Adrenal gland (tissue), 12 donors: ENCODE results near the gene TBXA2R. TPM values are rescaled to one million over a fixed set of nuclear protein-coding genes. Genes with fewer than 3 reads are reported as not detected.

Source experiments
- DNase-seq, 7 donors: peaks; one replicate each; pipeline ENCODE4 v3.0.0-alpha.2; 2019 to 2020
- H3K27ac ChIP-seq, 5 donors: fragments of 200-600 bp; sonication (generic) in 4 of 5; 1 replicate in 3 of 5; 2 replicates in 2 of 5; pipeline versions ENCODE4 v1.5.1 to v1.8.0; 2016 to 2020; ENCODE audit warnings: mild to moderate bottlenecking in 1 of 5
- H3K27me3 ChIP-seq: fragments of 200-600 bp; 2 replicates; pipeline ENCODE4 v1.8.0; 2021
- H3K36me3 ChIP-seq, 2 donors: fragments of 200-600 bp; replicated peaks in 1 of 2; 1 replicate in 1 of 2; 2 replicates in 1 of 2; pipeline versions ENCODE4 v1.5.1 to v1.8.0; 2018 to 2022
- H3K4me1 ChIP-seq, 2 donors: fragments of 200-600 bp; replicated peaks in 1 of 2; 1 replicate in 1 of 2; 2 replicates in 1 of 2; pipeline versions ENCODE4 v1.5.1 to v1.8.0; 2018 to 2021
- H3K4me3 ChIP-seq, 4 donors: fragments of 200-600 bp; sonication (generic) in 3 of 4; one replicate each; pipeline ENCODE4 v1.5.1; 2016 to 2018
- H3K9me3 ChIP-seq, 3 donors: fragments of 200-600 bp; sonication (generic) in 1 of 3; replicated peaks in 1 of 3; 1 replicate in 2 of 3; 2 replicates in 1 of 3; pipeline versions ENCODE4 v1.5.1 to v1.8.0; 2016 to 2021
- CTCF ChIP-seq, 6 experiments: fragments of 450-650 bp in 4 of 6; fragments of 200-600 bp in 2 of 6; sonication (generic) in 1 of 6; IDR thresholded peaks; 1 replicate in 5 of 6; 2 replicates in 1 of 6; pipeline versions ENCODE4 v1.5.1 to v1.8.0; 2016 to 2021; ENCODE audit warnings: antibody characterized with exemption in 6 of 6, mild to moderate bottlenecking in 2 of 6, moderate library complexity in 1 of 6
- POLR2A ChIP-seq, 2 donors: fragments of 450-650 bp; IDR thresholded peaks; one replicate each; pipeline ENCODE4 v1.6.1; 2017; ENCODE audit warnings: antibody characterized with exemption in 2 of 2, mild to moderate bottlenecking in 2 of 2, moderate library complexity in 1 of 2
- WGBS, 4 donors: extraction: QIAGEN DNeasy Blood & Tissue Kit in 2 of 4; methylation state at CpG; one replicate each; pipeline versions ENCODE4 v1.1.5 to v1.1.7; 2013 to 2017; 5-methylcytosine and 5-hydroxymethylcytosine counted together
- intact Hi-C, 2 donors: fragments of 100-400 bp; cut with DNase I; formaldehyde crosslinking; loops; one replicate each; pipeline versions ENCODE4 v1.14.1 to v1.15.0; 2022 to 2023
- polyA plus RNA-seq, 3 donors: library from polyadenylated mRNA; stranded (reverse); fragments of 200-250 nt in 2 of 3; fragments of 350-450 nt in 1 of 3; fragmentation: Illumina TruSeq in 1 of 3; extraction: RNeasy Lipid Tissue Mini Kit (QIAGEN cat#74804) in 1 of 3; gene quantifications; one replicate each; pipeline ENCODE4 v1.2.3, GENCODE V29; 2013 to 2014
- total RNA-seq, 9 donors: library from RNA; depleted of rRNA in 4 of 9; stranded (reverse); fragments of >200 nt in 4 of 9; fragments of 120-200 nt in 1 of 9; fragmentation: NEBNext Ultra II Directional in 1 of 9; extraction: Animal tissue kit (Norgen Biotek cat#: 25700) in 1 of 9; gene quantifications; one replicate each; pipeline versions ENCODE4 v1.1.0 to v1.2.4, GENCODE V29; 2013 to 2023
- donor health status: healthy with polysubstance abuse.
- donor health status: Bipolar disorder and iron deficiency.
- donor health status: DM: yes; HTN: yes; CAD: no.
- donor health status: DM: no; HTN: no; CAD: no.
- donor health status: DM: no; HTN: no; CAD: no.
- donor health status: DM: yes; HTN: yes; CAD: no.

The TBXA2R gene
- total and polyA plus RNA-seq, 12 donors: 4.7 to 25.5 (median 12.4) TPM

GRCh38 chr19:3639479-3639878 lies 32.8 kb upstream of the TBXA2R start:
- H3K4me1 ChIP-seq: no peaks in the 10 kb centered on the region
- WGBS, 4 donors: 94 to 99% (median 98%) methylated on average over 13 of the region's 13 CpGs
- H3K4me3 ChIP-seq: no peak overlapping the region
- H3K27me3 ChIP-seq: no peaks in the 10 kb centered on the region
- peaks cover 0 to 32% of the 10 kb centered on the region in 2 donors for H3K36me3 ChIP-seq
- no peaks in the 10 kb centered on the region for H3K9me3 ChIP-seq
- intact Hi-C loops: no loop called here
- H3K27ac ChIP-seq: no peak overlapping the region
- no peak for DNase-seq
- TF ChIP-seq CTCF (IDR thresholded peaks at IDR 0.05): no peak
- TF ChIP-seq POLR2A (IDR thresholded peaks at IDR 0.05): no peak

- H3K9me3 ChIP-seq: no peaks in the 10 kb centered on the region
- no peak overlapping the region for H3K4me3 ChIP-seq
- H3K4me1 ChIP-seq: no peaks in the 10 kb centered on the region
- TF ChIP-seq CTCF (IDR thresholded peaks at IDR 0.05) (no peak), POLR2A (IDR thresholded peaks at IDR 0.05) (no peak)
- H3K36me3 ChIP-seq: peaks cover 0 to 29% of the 10 kb centered on the region in 2 donors
- intact Hi-C loops: no loop called here
- WGBS, 4 donors: 84 to 89% (median 85%) methylated on average over 37 to 55 of the region's 55 CpGs
- no peak overlapping the region for H3K27ac ChIP-seq
- no peak for DNase-seq
- H3K27me3 ChIP-seq: no peaks in the 10 kb centered on the region
Measured at GRCh38 chr19:3638208-3639193, 31.8 kb upstream of the TBXA2R start.

GRCh38 chr19:3637621-3638020 lies 30.9 kb upstream of the TBXA2R start:
- Histone ChIP-seq H3K4me1 (no peaks in the 10 kb centered on the region), H3K27ac (no peak overlapping the region), H3K27me3 (no peaks in the 10 kb centered on the region), H3K4me3 (no peak overlapping the region), H3K9me3 (no peaks in the 10 kb centered on the region), H3K36me3 (peaks cover 0 to 29% of the 10 kb centered on the region in 2 donors)
- WGBS, 4 donors: 89 to 94% (median 91%) methylated on average over 7 to 23 of the region's 23 CpGs
- DNase-seq: no peak
- intact Hi-C loops: no loop called here
- no peak for TF ChIP-seq CTCF (IDR thresholded peaks at IDR 0.05)
- TF ChIP-seq POLR2A (IDR thresholded peaks at IDR 0.05): no peak

GRCh38 chr19:3636962-3637361 lies 30.3 kb upstream of the TBXA2R start:
- no peak for DNase-seq
- H3K27ac ChIP-seq: no peak overlapping the region
- TF ChIP-seq CTCF (IDR thresholded peaks at IDR 0.05) (no peak), POLR2A (IDR thresholded peaks at IDR 0.05) (no peak)
- H3K27me3 ChIP-seq: no peaks in the 10 kb centered on the region
- intact Hi-C loops: no loop called here
- H3K4me3 ChIP-seq: no peak overlapping the region
- WGBS, 4 donors: 95 to 100% (median 99%) methylated on average over 2 to 20 of the region's 20 CpGs
- H3K36me3 ChIP-seq: peaks cover 0 to 29% of the 10 kb centered on the region in 2 donors
- H3K9me3 ChIP-seq: no peaks in the 10 kb centered on the region
- no peaks in the 10 kb centered on the region for H3K4me1 ChIP-seq
